Muscle of arm (tissue), 12 donors: ENCODE measurements around the gene PARVA. TPM values are rescaled to one million over a fixed set of nuclear protein-coding genes. Genes with fewer than 3 reads are reported as not detected.
A peak's percentile ranks its signal among the peaks of the same experiment; 100 is the strongest.

Source experiments
- DNase-seq: peaks from one replicate; pipeline ENCODE4 v3.0.0-alpha.2; 2013
- polyA plus RNA-seq, 12 donors: library from polyadenylated mRNA; unstranded; fragments of 120-200 nt; gene quantifications; one replicate each; pipeline ENCODE4 v1.2.1, GENCODE V29; 2013; ENCODE audit not compliant: insufficient read length in 12 of 12

The PARVA gene
- polyA plus RNA-seq, 12 donors: 35.6 to 94.3 (median 65.1) TPM

- no peak for DNase-seq
Observed at GRCh38 chr11:12456651-12457579, 79.5 kb downstream of the PARVA start.

- DNase-seq: no peak
Observed at GRCh38 chr11:12458042-12458441, 80.7 kb downstream of the PARVA start.

GRCh38 chr11:12459374-12459773, 82.0 kb downstream of the PARVA start:
- DNase-seq: no peak

- no peak for DNase-seq
Observed at GRCh38 chr11:12459865-12460444, 82.6 kb downstream of the PARVA start.

GRCh38 chr11:12460466-12460865, 83.1 kb downstream of the PARVA start:
- DNase-seq: no peak

- DNase-seq: no peak
Observed at GRCh38 chr11:12461516-12461915, 84.1 kb downstream of the PARVA start.

- no peak for DNase-seq
Observed at GRCh38 chr11:12464303-12464702, 86.9 kb downstream of the PARVA start.

GRCh38 chr11:12465332-12465731, 88.0 kb downstream of the PARVA start:
- DNase-seq: no peak

GRCh38 chr11:12467610-12468009, 90.2 kb downstream of the PARVA start:
- no peak for DNase-seq

- peak; percentile 56 for DNase-seq
Observed at GRCh38 chr11:12469451-12469850, 92.1 kb downstream of the PARVA start.

GRCh38 chr11:12470236-12470635, 92.9 kb downstream of the PARVA start:
- no peak for DNase-seq

- no peak for DNase-seq
Observed at GRCh38 chr11:12472401-12473005, 95.1 kb downstream of the PARVA start.

- DNase-seq: no peak
Observed at GRCh38 chr11:12473381-12473780, 96.0 kb downstream of the PARVA start.

- DNase-seq: no peak
Observed at GRCh38 chr11:12474871-12475270, 97.5 kb downstream of the PARVA start.

- DNase-seq: no peak
Observed at GRCh38 chr11:12478743-12479142, 101.4 kb downstream of the PARVA start.

- DNase-seq: no peak
Observed at GRCh38 chr11:12480401-12480800, 103.0 kb downstream of the PARVA start.

- DNase-seq: no peak
Observed at GRCh38 chr11:12482839-12483238, 105.5 kb downstream of the PARVA start.

GRCh38 chr11:12483604-12484003, 106.2 kb downstream of the PARVA start:
- no peak for DNase-seq

- DNase-seq: no peak
Observed at GRCh38 chr11:12485328-12485727, 108.0 kb downstream of the PARVA start.

GRCh38 chr11:12489246-12489772, 111.9 kb downstream of the PARVA start:
- no peak for DNase-seq

- no peak for DNase-seq
Observed at GRCh38 chr11:12494699-12495098, 117.3 kb downstream of the PARVA start.

- no peak for DNase-seq
Observed at GRCh38 chr11:12496181-12497025, 119.0 kb downstream of the PARVA start.
